BLaER1 (cell line): Measurements from ENCODE around the gene NLRP2B.
"Not testable (repeated sequence)": the region's sequence is repeated elsewhere in the genome, so short reads cannot be mapped to it uniquely, and the experiment has no call there.

ENCODE experiments used
- H3K27ac ChIP-seq: shearing (Covaris generic); formaldehyde crosslinking; 2 replicates; pipeline ENCODE4 v1.8.1; 2022
- H3K27me3 ChIP-seq: shearing (Covaris generic); formaldehyde crosslinking; 2 replicates; pipeline ENCODE4 v1.8.1; 2022
- H3K36me3 ChIP-seq: shearing (Covaris generic); formaldehyde crosslinking; 2 replicates; pipeline ENCODE4 v1.8.1; 2022
- H3K4me1 ChIP-seq: shearing (Covaris generic); formaldehyde crosslinking; 2 replicates; pipeline ENCODE4 v1.8.1; 2022
- H3K4me2 ChIP-seq: shearing (Covaris generic); formaldehyde crosslinking; 2 replicates; pipeline ENCODE4 v1.8.1; 2022
- H3K4me3 ChIP-seq: shearing (Covaris generic); formaldehyde crosslinking; 2 replicates; pipeline ENCODE4 v1.8.1; 2022
- H3K9ac ChIP-seq: shearing (Covaris generic); formaldehyde crosslinking; 2 replicates; pipeline ENCODE4 v1.8.1; 2022
- H3K9me3 ChIP-seq: shearing (Covaris generic); formaldehyde crosslinking; 2 replicates; pipeline ENCODE4 v1.8.1; 2022
- H4K20me1 ChIP-seq: shearing (Covaris generic); formaldehyde crosslinking; 2 replicates; pipeline ENCODE4 v1.8.1; 2022
- Cebpa-rat ChIP-seq: shearing (Covaris generic); IDR thresholded peaks from 2 replicates; pipeline ENCODE4 v1.8.1; 2022

NLRP2B gene

DNA sequence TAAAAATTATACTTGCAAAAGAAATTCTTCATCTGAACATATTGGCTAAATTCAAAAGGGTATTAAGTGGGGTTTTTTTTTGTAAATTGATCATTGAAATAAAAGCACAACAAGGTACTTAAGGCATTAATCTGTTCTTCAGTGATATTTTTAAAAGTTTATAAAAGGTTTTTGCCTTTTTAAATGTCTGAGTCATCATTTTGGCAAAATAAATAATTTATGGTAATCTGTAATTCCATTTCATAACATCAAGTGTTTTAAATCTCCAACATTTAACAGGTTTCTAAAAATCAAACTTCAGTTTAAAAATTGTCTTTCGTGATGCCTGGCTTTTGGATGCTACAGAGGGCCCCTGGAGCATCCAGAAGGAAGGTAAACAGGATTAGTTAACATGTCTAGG lies 27.4 kb downstream of the NLRP2B start:
- H4K20me1 ChIP-seq, result no peaks in the 10 kb centered on the region
- no peak overlapping the region for H3K27ac ChIP-seq
- H3K27me3 ChIP-seq, result peaks cover 39% of the 10 kb centered on the region
- peaks cover 23% of the 10 kb centered on the region for H3K9me3 ChIP-seq
- TF ChIP-seq Cebpa-rat, result no peak
- no peaks in the 10 kb centered on the region for H3K36me3 ChIP-seq
- H3K4me2 ChIP-seq, result no peak overlapping the region
- H3K9ac ChIP-seq, result no peak overlapping the region
- no peak overlapping the region for H3K4me3 ChIP-seq
- no peaks in the 10 kb centered on the region for H3K4me1 ChIP-seq

DNA sequence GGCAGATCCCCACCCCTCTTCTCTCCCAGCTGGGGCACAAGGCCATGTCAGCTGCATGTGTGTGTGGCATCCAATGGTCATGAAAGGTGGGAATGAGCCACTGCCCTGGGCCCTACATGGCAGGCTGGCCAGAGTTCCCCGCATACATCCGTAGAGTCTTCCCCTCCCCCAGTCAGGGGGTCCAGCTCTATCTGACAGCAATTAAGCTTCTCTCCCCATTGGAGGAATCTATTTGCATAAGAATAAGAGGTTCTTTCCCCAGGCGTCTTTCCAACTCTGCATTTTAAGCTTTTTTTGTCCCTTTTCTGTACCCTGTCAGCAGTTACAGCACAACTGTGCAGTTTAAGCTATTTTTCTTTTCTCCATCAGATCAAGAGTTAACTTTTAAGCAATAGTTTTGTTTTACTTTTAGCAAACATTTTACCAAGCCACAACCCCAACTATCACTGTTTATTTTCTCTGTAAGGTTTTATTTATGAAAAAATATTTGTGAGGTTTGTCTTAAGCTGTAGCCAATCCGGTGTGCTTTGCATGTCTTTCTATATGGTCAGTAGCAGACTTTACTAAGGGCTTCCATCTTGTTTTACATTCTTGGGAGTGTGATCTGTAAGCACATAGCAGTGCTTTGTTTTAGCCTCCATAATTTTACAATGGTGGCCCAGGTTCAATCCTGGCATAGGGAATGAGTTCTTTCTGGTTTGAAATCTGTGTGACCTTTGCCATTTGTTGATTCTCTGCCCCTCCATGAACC lies 28.7 kb downstream of the NLRP2B start:
- Histone ChIP-seq H3K4me1 (no peaks in the 10 kb centered on the region), H3K4me2 (no peak overlapping the region), H3K27me3 (peaks cover 39% of the 10 kb centered on the region), H3K27ac (no peak overlapping the region), H4K20me1 (no peaks in the 10 kb centered on the region), H3K9me3 (peaks cover 19% of the 10 kb centered on the region), H3K36me3 (no peaks in the 10 kb centered on the region), H3K4me3 (no peak overlapping the region), H3K9ac (no peak overlapping the region)
- TF ChIP-seq Cebpa-rat, result no peak

DNA sequence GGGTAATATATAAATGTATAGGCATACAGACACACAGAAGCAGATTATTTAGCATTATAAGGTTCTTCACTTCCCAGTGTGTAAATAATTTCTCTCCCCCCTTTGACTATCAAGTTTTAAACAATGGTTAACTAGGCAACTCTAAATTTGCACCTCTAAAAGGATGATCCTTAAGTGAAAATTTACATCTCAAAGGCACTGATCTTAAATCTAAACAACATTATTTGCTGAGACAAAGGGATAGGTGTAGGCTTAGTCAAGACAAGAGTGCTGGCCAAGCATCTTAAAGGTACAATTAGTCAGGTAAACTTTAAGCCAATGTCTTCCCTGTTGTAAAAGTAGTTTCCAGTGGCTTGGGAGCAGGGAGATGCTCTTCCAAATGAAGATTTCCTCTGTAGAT lies 33.0 kb downstream of the NLRP2B start:
- H3K27ac ChIP-seq, result no peak overlapping the region
- H4K20me1 ChIP-seq, result no peaks in the 10 kb centered on the region
- H3K4me2 ChIP-seq, result no peak overlapping the region
- H3K4me1 ChIP-seq, result no peaks in the 10 kb centered on the region
- H3K4me3 ChIP-seq, result no peak overlapping the region
- no peaks in the 10 kb centered on the region for H3K36me3 ChIP-seq
- TF ChIP-seq Cebpa-rat, result no peak
- H3K27me3 ChIP-seq, result peaks cover 28% of the 10 kb centered on the region
- H3K9me3 ChIP-seq, result no peaks in the 10 kb centered on the region
- H3K9ac ChIP-seq, result no peak overlapping the region

DNA sequence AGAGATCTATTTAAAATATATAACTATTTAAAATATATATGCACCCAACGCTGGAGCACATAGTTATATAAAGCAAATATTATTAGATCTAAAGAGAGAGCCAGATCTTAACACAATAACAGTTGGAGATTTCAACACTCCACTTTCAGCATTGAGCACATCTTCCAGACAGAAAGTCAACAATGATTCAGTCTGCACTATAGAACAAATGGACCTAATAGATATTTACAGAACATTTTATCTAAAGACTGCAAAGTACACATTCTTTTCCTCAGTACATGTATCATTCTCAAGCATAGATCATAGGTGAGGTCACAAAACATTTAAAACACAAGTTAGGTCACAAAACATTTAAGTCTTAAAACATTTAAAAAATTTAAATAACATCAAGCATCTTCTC lies 36.4 kb downstream of the NLRP2B start:
- Histone ChIP-seq H3K4me3 (no peak overlapping the region), H3K9ac (no peak overlapping the region), H3K27ac (no peak overlapping the region), H3K4me1 (no peaks in the 10 kb centered on the region), H3K36me3 (no peaks in the 10 kb centered on the region), H4K20me1 (no peaks in the 10 kb centered on the region), H3K9me3 (peaks cover 12% of the 10 kb centered on the region; the same call in 1 of the 2 replicates), H3K4me2 (no peak overlapping the region), H3K27me3 (peaks cover 14% of the 10 kb centered on the region)
- no peak for TF ChIP-seq Cebpa-rat

DNA sequence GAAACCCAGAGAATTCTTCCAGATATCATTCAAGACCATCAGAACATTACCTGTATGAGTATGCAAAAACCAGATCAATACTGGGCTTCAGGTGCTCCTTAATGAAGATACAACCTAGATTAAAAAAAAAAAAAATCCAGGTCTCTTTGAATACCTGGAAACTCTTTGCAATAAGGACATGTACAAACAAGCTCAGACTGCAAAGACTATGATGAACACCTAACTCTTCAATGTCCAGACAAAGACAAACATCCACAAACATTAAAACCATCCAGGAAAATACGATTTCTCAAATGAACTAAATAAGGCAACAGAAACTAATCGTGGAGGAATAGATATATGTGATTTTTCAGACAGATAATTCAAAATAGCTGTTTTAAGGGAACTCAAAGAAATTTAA lies 38.7 kb downstream of the NLRP2B start:
- H3K27ac ChIP-seq, result no peak overlapping the region
- H3K9me3 ChIP-seq, result peaks cover 12% of the 10 kb centered on the region; the same call in 1 of the 2 replicates
- H3K4me3 ChIP-seq, result no peak overlapping the region
- H3K27me3 ChIP-seq, result peaks cover 16% of the 10 kb centered on the region
- H3K36me3 ChIP-seq, result no peaks in the 10 kb centered on the region
- no peak for TF ChIP-seq Cebpa-rat
- H3K4me1 ChIP-seq, result no peaks in the 10 kb centered on the region
- no peak overlapping the region for H3K9ac ChIP-seq
- H3K4me2 ChIP-seq, result no peak overlapping the region
- H4K20me1 ChIP-seq, result no peaks in the 10 kb centered on the region

DNA sequence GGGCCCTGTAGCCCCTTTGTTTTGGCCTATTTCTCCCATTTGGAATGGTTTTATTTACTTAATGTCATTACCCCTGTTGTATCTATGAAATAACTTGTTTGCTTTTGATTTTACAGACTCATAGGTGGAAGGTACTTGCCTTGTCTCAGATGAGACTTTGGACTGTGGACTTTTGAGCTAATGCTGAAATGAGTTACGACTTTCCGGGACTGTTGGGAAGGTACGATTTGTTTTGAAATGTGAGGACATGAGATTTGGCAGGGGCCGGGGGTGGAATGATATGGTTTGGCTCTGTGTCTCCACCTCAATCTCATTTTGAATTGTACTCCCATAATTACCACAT lies 39.4 kb downstream of the NLRP2B start:
- Histone ChIP-seq H3K27ac (no peak overlapping the region), H3K4me1 (no peaks in the 10 kb centered on the region), H3K27me3 (peaks cover 16% of the 10 kb centered on the region), H3K36me3 (no peaks in the 10 kb centered on the region), H3K9ac (no peak overlapping the region), H3K4me3 (no peak overlapping the region), H3K9me3 (peaks cover 12% of the 10 kb centered on the region; the same call in 1 of the 2 replicates), H3K4me2 (no peak overlapping the region), H4K20me1 (no peaks in the 10 kb centered on the region)
- no peak for TF ChIP-seq Cebpa-rat

DNA sequence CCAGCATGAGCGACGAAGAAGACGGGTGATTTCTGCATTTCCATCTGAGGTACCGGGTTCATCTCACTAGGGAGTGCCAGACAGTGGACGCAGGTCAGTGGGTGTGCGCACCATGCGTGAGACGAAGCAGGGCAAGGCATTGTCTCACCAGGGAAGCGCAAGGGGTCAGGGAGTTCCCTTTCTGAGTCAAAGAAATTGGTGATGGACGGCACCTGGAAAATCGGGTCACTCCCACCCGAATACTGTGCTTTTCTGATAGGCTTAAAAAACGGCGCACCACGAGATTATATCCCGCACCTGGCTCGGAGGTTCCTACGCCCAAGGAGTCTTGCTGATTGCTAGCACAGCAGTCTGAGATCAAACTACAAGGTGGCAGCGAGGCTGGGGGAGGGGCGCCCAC lies 50.6 kb downstream of the NLRP2B start:
- H3K9me3 ChIP-seq, result peaks cover 20% of the 10 kb centered on the region; the same call in 1 of the 2 replicates
- H3K36me3 ChIP-seq, H3K27ac ChIP-seq, H3K27me3 ChIP-seq, H3K4me2 ChIP-seq, H3K9ac ChIP-seq, H4K20me1 ChIP-seq, H3K4me3 ChIP-seq, H3K4me1 ChIP-seq: not testable (repeated sequence)
